ENCODE data around the gene PYROXD2.

DNA sequence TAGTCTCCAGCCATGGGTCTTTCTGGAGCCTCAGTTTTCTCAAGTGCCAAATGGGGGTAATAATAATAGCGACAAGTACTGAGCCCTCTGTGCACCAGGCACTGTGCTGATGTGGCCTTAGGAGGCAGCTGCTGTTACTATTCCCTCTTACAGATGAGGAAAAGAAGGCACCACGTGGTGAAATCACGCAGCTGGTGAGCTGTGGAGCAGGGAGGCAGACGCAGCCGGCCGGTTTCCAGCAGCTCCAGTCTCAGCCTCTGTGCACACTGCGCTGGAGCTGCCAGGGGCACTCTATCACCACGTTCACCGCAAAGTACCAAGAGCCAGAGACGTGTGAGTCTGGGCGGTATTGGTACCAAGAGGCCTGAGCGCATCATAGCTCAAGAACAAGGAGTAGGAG is 9.6 kb downstream of the PYROXD2 start:
- TF ChIP-seq, protein P1, sequence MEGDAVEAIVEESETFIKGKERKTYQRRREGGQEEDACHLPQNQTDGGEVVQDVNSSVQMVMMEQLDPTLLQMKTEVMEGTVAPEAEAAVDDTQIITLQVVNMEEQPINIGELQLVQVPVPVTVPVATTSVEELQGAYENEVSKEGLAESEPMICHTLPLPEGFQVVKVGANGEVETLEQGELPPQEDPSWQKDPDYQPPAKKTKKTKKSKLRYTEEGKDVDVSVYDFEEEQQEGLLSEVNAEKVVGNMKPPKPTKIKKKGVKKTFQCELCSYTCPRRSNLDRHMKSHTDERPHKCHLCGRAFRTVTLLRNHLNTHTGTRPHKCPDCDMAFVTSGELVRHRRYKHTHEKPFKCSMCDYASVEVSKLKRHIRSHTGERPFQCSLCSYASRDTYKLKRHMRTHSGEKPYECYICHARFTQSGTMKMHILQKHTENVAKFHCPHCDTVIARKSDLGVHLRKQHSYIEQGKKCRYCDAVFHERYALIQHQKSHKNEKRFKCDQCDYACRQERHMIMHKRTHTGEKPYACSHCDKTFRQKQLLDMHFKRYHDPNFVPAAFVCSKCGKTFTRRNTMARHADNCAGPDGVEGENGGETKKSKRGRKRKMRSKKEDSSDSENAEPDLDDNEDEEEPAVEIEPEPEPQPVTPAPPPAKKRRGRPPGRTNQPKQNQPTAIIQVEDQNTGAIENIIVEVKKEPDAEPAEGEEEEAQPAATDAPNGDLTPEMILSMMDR (IDR thresholded peaks at IDR 0.05), result no peak
- TF ChIP-seq POLR2AphosphoS5 (IDR thresholded peaks at IDR 0.05; ENCODE audit: low read depth, low read length), result no peak
- TF ChIP-seq TAF1 (IDR thresholded peaks at IDR 0.05; ENCODE audit: borderline replicate concordance, low read depth, low read length), result no peak
- TF ChIP-seq, protein P2, sequence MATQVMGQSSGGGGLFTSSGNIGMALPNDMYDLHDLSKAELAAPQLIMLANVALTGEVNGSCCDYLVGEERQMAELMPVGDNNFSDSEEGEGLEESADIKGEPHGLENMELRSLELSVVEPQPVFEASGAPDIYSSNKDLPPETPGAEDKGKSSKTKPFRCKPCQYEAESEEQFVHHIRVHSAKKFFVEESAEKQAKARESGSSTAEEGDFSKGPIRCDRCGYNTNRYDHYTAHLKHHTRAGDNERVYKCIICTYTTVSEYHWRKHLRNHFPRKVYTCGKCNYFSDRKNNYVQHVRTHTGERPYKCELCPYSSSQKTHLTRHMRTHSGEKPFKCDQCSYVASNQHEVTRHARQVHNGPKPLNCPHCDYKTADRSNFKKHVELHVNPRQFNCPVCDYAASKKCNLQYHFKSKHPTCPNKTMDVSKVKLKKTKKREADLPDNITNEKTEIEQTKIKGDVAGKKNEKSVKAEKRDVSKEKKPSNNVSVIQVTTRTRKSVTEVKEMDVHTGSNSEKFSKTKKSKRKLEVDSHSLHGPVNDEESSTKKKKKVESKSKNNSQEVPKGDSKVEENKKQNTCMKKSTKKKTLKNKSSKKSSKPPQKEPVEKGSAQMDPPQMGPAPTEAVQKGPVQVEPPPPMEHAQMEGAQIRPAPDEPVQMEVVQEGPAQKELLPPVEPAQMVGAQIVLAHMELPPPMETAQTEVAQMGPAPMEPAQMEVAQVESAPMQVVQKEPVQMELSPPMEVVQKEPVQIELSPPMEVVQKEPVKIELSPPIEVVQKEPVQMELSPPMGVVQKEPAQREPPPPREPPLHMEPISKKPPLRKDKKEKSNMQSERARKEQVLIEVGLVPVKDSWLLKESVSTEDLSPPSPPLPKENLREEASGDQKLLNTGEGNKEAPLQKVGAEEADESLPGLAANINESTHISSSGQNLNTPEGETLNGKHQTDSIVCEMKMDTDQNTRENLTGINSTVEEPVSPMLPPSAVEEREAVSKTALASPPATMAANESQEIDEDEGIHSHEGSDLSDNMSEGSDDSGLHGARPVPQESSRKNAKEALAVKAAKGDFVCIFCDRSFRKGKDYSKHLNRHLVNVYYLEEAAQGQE (IDR thresholded peaks at IDR 0.05; ENCODE audit: low read depth, low read length), result no peak
- TF ChIP-seq EZH2phosphoT487 (IDR thresholded peaks at IDR 0.05; ENCODE audit: borderline replicate concordance, low read depth), result no peak
- no peak for TF ChIP-seq ELF1 (IDR thresholded peaks at IDR 0.05)
